Muscle of leg (tissue), 11 donors: ENCODE measurements around the gene MBOAT2. TPM values are rescaled to one million over a fixed set of nuclear protein-coding genes. Genes with fewer than 3 reads are reported as not detected.

Experiments
- DNase-seq: peaks from one replicate; pipeline ENCODE4 v3.0.0; 2013
- H3K27ac ChIP-seq: one replicate; pipeline ENCODE4 v1.5.1; 2013; ENCODE audit warnings: mild to moderate bottlenecking, low read length, control low read depth
- H3K27me3 ChIP-seq: one replicate; pipeline ENCODE4 v1.6.1; 2013; ENCODE audit warnings: low read length; ENCODE audit not compliant: control insufficient read depth, insufficient read depth
- H3K36me3 ChIP-seq: one replicate; pipeline ENCODE4 v1.6.1; 2013; ENCODE audit warnings: low read length; ENCODE audit not compliant: control insufficient read depth, insufficient read depth
- H3K4me1 ChIP-seq: one replicate; pipeline ENCODE4 v1.6.1; 2013; ENCODE audit warnings: low read length; ENCODE audit not compliant: control insufficient read depth, insufficient read depth
- H3K4me3 ChIP-seq: one replicate; pipeline ENCODE4 v1.5.1; 2013; ENCODE audit warnings: low read length, control low read depth
- H3K9me3 ChIP-seq: replicated peaks from 2 replicates; pipeline ENCODE4 v1.6.1; 2013; ENCODE audit warnings: low read depth, low read length; ENCODE audit not compliant: control insufficient read depth
- WGBS: methylation state at CpG from one replicate; pipeline ENCODE4 v1.1.5; 2013; ENCODE audit warnings: missing lambda C conversion rate; ENCODE audit not compliant: insufficient coverage; 5-methylcytosine and 5-hydroxymethylcytosine counted together
- polyA plus RNA-seq, 8 donors: library from polyadenylated mRNA; unstranded; fragments of 120-200 nt; gene quantifications; one replicate each; pipeline versions ENCODE4 v1.2.1 to v1.2.3, GENCODE V29; 2013; ENCODE audit warnings: inconsistent platforms in 1 of 8, low replicate concordance in 1 of 8; ENCODE audit not compliant: insufficient read length in 8 of 8, insufficient read depth in 1 of 8
- total RNA-seq: library from RNA; stranded (reverse); fragments of 120-200 nt; gene quantifications from one replicate; pipeline ENCODE4 v1.2.4, GENCODE V29; 2013

MBOAT2 gene
- total and polyA plus RNA-seq, 9 donors = 44.1 to 85.5 (median 59.5) TPM

DNA sequence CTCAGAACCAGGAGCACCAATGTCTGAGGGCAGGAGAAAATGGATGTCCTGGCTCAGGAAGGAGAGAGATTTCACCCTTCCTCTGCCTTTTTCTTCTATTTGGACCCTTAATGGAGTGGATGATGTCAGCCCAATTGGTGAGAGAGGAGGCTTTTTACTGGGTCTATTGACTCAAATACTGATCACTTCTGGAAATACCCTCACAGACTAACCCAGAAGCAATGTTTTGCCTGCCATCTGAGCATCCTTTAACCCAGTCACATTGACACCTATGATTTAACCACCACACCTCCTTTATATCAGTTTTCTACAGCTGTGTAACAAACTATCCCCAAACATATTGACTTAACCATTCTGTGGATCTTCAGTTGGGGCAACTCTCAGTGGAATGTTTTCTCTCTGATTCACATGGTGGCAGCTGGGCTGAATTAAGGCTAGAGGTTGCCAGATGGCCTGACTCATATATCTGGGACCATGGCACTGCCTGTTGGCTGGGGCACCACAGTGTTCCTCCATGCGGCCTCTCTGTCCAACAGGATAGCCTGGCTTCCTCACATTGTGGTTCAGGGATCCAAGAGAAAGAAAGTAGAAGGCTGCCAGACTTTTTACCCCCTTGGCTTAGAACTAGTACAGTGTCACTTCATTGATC is 18.2 kb upstream of the MBOAT2 start:
- no peak overlapping the region for H3K27ac ChIP-seq
- no peak overlapping the region for H3K4me3 ChIP-seq
- no CpG with 5 or more reads among the region's 1 CpG for WGBS
- no peaks in the 10 kb centered on the region for H3K27me3 ChIP-seq
- H3K9me3 ChIP-seq = no peaks in the 10 kb centered on the region
- H3K4me1 ChIP-seq = no peaks in the 10 kb centered on the region
- H3K36me3 ChIP-seq = no peaks in the 10 kb centered on the region
- no peak for DNase-seq

DNA sequence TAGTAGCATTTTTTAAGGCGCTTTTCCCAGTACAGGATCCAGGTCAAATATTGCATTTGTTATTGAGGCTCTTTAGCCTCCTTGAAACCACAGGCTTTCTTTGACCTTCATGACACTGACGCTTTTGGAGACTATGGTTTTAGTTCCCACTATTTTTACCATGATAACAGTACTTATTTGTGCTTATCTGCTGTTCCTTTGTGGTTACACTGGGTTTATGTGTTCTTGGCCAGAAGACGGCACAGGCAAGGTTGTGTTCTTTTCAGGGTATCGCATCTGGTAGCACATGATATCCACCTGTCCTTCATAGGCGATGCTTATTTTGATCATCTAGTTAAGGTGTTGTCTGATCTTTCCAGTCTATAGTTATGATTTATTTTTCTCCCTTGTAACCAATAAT is 16.8 kb upstream of the MBOAT2 start:
- no peaks in the 10 kb centered on the region for H3K9me3 ChIP-seq
- WGBS = no CpG with 5 or more reads among the region's 5 CpGs

DNA sequence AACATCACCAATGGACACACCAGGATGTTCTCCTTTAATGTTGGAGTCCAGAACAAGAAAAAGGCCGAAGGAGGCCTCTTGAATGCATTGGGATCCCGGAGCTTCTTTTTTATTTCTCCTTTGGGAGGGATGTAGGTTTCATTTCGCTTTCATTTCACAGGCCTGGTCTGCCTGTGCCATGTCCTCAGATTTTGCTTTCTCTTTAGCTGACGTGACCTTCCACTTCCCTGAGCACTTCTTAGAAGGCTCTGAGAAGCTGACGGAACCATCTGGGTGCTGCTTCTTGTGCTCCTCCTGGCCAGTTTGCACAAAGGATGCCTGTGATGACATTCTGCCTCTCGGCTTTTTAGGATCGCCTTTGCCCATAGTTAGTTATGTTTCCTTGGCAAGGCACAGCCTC is 15.1 kb upstream of the MBOAT2 start:
- no peaks in the 10 kb centered on the region for H3K9me3 ChIP-seq
- H3K4me3 ChIP-seq = no peak overlapping the region
- no peaks in the 10 kb centered on the region for H3K27me3 ChIP-seq
- no peaks in the 10 kb centered on the region for H3K4me1 ChIP-seq
- WGBS = 68% methylated on average over 5 of the region's 7 CpGs
- H3K27ac ChIP-seq = no peak overlapping the region
- no peak for DNase-seq
- no peaks in the 10 kb centered on the region for H3K36me3 ChIP-seq

More for the DNA sequence above, 16.8 kb upstream of the MBOAT2 start:
- Histone ChIP-seq H3K27ac (no peak overlapping the region), H3K4me1 (no peaks in the 10 kb centered on the region), H3K27me3 (no peaks in the 10 kb centered on the region), H3K36me3 (no peaks in the 10 kb centered on the region), H3K4me3 (no peak overlapping the region)
- DNase-seq = no peak

DNA sequence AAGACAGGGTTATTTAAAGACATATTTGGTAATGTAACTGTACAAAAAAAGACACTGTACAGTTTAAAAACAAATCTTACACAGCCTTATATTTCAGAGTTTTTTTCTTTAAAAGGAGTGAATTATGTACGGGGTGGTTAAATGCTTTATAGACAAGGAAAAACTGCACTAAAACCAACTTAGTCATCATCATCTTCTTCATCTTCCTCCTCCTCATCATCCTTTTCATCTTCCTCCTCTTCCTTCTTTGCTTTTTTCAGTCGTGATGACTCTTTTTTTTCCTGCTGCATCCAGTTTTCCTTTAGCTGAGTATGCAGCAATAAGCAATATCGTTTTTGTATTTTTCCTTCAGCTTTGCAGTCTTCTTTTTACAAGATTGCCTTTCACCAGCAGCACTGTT is 14.6 kb upstream of the MBOAT2 start:
- peaks cover 3% of the 10 kb centered on the region for H3K27me3 ChIP-seq
- no peaks in the 10 kb centered on the region for H3K36me3 ChIP-seq
- DNase-seq = no peak
- no peaks in the 10 kb centered on the region for H3K4me1 ChIP-seq
- no peak overlapping the region for H3K27ac ChIP-seq
- no peak overlapping the region for H3K4me3 ChIP-seq
- WGBS = 56% methylated on average over 2 of the region's 3 CpGs
- no peaks in the 10 kb centered on the region for H3K9me3 ChIP-seq

DNA sequence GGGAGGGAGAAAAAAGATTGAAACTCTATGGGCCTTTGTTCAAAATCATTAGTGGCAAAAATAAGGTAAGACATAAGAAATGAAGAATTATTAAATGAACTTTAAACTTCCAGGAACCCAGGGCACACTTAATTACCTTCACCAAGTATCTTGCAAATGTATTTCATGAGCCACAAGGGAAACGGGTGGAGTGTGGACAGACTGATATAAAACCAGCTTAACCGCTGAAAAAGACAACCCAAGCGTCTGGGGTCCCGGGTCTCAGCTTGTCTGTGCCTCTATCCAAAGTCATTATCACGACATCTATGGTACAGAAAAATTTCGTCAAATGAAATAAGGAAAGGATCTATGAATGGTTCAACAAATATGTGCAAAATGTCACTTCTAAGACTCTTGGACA is 13.9 kb upstream of the MBOAT2 start:
- WGBS = no CpG with 5 or more reads among the region's 6 CpGs

DNA sequence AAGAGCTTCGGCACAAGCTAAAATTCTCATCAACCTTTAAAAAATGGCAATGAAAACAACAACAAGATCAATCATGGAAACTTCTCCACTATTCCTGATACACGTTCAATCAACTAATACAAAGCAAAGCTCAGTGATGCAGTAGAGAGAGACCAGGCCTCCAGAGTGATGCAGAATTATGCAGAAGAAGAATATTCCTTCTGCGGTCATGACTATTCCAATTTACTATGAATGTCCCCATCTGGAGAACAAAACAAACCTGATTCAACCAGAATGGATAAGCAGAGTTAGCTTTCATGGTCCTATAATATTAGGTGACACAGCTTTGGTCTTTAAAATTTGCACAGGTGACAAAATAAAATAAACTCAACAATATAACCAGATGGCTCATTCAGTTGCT is 12.5 kb upstream of the MBOAT2 start:
- Histone ChIP-seq H3K9me3 (no peaks in the 10 kb centered on the region), H3K27me3 (peaks cover 5% of the 10 kb centered on the region), H3K36me3 (no peaks in the 10 kb centered on the region), H3K4me1 (no peaks in the 10 kb centered on the region), H3K27ac (no peak overlapping the region), H3K4me3 (no peak overlapping the region)
- DNase-seq = no peak
- no CpG with 5 or more reads among the region's 3 CpGs for WGBS

More for the DNA sequence above, 13.9 kb upstream of the MBOAT2 start:
- Histone ChIP-seq H3K36me3 (no peaks in the 10 kb centered on the region), H3K4me1 (no peaks in the 10 kb centered on the region), H3K27me3 (peaks cover 5% of the 10 kb centered on the region), H3K27ac (no peak overlapping the region), H3K9me3 (no peaks in the 10 kb centered on the region), H3K4me3 (no peak overlapping the region)
- DNase-seq = no peak

DNA sequence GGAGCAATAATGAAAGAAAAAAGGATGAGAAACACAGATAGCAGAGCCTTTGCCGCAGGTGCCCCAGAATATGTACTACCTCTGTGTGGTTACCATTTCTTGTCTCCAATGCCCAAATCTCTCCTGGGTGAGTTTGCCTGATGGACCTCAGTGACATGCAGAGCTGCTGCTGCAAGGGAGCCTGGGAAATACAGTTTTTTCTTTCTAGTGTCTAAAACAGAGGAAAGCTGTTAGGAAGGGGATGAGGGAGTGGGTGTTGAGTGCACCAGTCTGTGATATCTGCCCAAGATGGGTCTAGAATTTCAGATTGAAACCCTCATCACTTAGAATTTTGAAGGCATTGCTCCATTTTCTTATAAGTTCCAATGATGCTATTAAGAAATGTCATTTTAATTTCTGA is 9.9 kb upstream of the MBOAT2 start:
- H3K27ac ChIP-seq = no peak overlapping the region
- peaks cover 5% of the 10 kb centered on the region for H3K27me3 ChIP-seq
- H3K36me3 ChIP-seq = no peaks in the 10 kb centered on the region
- H3K4me1 ChIP-seq = no peaks in the 10 kb centered on the region
- WGBS = 100% methylated on average over 1 of the region's 1 CpG
- no peaks in the 10 kb centered on the region for H3K9me3 ChIP-seq
- DNase-seq = no peak
- H3K4me3 ChIP-seq = no peak overlapping the region

DNA sequence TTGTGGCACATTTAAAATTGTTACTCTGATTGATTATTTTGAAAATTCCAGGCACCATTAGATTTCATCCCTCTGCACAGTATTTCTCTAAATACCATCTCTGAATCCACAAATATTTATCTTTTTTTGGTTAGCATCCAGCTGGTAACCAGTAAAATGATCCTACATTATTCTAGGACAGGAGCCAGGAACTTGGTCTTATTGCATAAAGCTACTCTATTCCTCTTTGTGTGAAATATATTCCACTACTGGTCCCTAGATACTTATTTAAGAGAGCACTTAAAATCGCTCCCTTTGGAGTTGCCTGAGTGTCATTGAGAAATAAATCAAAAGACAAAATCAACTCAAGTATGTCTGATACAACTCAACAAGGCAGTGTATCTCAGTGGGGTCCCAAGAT is 7.4 kb upstream of the MBOAT2 start:
- Histone ChIP-seq H3K27ac (no peak overlapping the region), H3K4me1 (no peaks in the 10 kb centered on the region), H3K9me3 (no peaks in the 10 kb centered on the region), H3K27me3 (peaks cover 5% of the 10 kb centered on the region), H3K36me3 (no peaks in the 10 kb centered on the region), H3K4me3 (no peak overlapping the region)
- no CpG with 5 or more reads among the region's 1 CpG for WGBS
- DNase-seq = peak; percentile 50

DNA sequence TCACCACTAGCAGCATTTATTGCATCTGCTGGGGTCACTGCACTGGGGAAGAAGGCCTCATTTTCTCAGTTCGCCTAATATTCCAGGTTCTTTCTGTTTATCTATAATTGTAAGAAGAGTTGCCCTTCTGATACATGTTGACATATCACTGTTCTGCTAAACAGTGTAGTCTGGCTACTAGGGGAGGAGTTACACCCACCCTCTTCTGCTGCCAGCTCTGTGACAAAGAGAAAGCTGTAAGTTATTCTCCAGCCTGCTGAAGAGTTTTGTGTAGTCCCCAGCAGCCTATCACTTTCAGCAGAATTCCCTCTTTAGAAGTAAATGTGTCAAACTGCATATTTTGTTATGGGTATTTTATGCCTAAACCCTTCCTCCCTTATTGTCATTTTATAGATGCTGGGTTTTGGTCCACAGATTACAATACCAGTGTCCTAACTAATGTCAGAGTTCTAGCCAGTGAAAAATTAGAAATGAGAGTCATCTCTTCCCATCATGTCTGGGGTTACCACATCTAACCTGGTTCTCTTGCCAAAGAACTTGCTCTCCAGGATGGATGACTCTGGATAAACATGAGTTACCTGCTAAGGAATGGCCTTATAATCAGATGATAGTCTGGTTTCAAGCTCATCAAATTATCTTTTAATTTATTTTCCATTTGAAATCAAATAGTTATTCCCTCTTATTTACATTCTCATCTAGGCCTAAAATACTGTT is 5.6 kb upstream of the MBOAT2 start:
- Histone ChIP-seq H3K27ac (no peak overlapping the region), H3K27me3 (peaks cover 5% of the 10 kb centered on the region), H3K36me3 (no peaks in the 10 kb centered on the region), H3K4me1 (peaks cover 5% of the 10 kb centered on the region), H3K4me3 (no peak overlapping the region), H3K9me3 (no peaks in the 10 kb centered on the region)
- DNase-seq = no peak
- no CpG with 5 or more reads among the region's 1 CpG for WGBS

DNA sequence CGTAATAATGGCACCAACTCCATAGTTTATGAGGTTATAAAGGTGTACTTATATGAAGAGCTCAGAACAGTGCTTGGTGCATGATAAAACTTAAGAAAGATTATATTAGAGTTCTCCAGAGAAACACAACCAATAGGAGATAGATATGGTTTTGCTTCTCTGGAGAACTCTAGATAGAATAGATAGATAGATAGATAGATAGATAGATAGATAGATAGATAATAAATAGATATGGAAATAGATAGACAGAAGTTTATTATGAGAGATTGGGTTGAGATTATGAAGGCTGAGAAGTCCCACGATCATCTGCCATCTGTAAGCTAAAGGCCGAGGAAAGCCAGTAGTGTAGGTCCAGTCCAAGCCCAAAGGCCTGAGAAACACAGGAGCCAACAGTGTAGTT is 2.9 kb upstream of the MBOAT2 start:
- Histone ChIP-seq H3K4me1 (peaks cover 9% of the 10 kb centered on the region), H3K36me3 (no peaks in the 10 kb centered on the region), H3K27me3 (no peaks in the 10 kb centered on the region), H3K27ac (no peak overlapping the region), H3K9me3 (no peaks in the 10 kb centered on the region), H3K4me3 (no peak overlapping the region)
- 92% methylated on average over 2 of the region's 3 CpGs for WGBS
- DNase-seq = no peak
